Hepatocyte (in vitro differentiated cells): Measurements from ENCODE around the gene SPEG.

Experiments used
- CTCF ChIP-seq: fragments of 200-600 bp; sonication (generic); IDR thresholded peaks from 2 replicates; pipeline ENCODE4 v1.5.1; 2016; ENCODE audit warnings: antibody characterized with exemption, mild to moderate bottlenecking; ENCODE audit not compliant: poor library complexity
- EZH2 ChIP-seq: fragments of 200-600 bp; sonication (generic); IDR thresholded peaks from 2 replicates; pipeline ENCODE4 v1.6.1; 2016; ENCODE audit warnings: antibody characterized with exemption, mild to moderate bottlenecking, borderline replicate concordance
- EZH2phosphoT487 ChIP-seq: fragments of 200-600 bp; sonication (generic); IDR thresholded peaks from one replicate; pipeline ENCODE4 v1.6.1; 2018; ENCODE audit warnings: antibody characterized with exemption, mild to moderate bottlenecking, low read depth, moderate library complexity; ENCODE audit not compliant: unreplicated experiment, severe bottlenecking

DNA sequence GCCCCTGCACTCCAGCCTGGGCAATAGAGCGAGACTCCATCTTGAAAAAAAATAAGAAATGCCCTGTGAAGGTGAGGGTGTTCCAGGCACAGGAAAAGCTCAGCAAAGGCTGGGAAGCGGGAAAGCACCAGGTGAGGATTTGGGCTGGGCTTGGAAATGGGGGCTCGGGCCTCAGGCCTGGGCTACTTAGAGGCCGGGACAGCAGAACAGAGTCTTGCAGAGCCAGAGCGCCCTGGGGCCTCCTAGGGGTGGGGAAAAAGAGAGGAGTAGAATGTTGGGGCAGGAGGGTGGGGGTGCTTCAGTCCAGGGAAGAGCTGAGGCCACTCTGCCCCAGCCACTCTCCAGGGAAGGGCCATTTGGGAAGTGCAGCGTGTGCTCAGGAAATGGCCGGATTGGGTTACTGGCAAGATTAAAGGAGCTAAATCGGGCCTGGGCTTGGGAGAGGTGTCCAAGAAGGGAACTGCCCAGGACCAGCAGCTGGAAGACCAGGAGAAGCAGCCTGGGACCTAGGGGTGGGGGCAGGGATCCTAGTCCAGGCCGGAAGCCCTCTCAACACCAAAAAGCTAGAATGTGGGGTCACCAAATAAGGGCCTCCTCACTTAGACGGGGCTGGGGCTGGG, 30.2 kb upstream of the SPEG start:
- TF ChIP-seq EZH2 (no peak), CTCF (no peak), EZH2phosphoT487 (no peak)
